Measurements from ENCODE around the gene RHBDF2. TPM values are rescaled to one million over a fixed set of nuclear protein-coding genes. Genes with fewer than 3 reads are reported as not detected.
A peak's percentile ranks its signal among the peaks of the same experiment; 100 is the strongest.

Gene RHBDF2
- total and polyA plus RNA-seq, 12 donors, result 6.5 to 33.1 (median 9.8) TPM

- no peak for TF ChIP-seq CTCF (IDR thresholded peaks at IDR 0.05)
- Histone ChIP-seq H3K4me3 (no peak overlapping the region), H3K4me1 (peaks cover 3 to 76% (median 56%) of the 10 kb centered on the region in 9 donors), H3K27me3 (no peaks in the 10 kb centered on the region), H3K36me3 (peaks cover 0 to 5% (median 0%) of the 10 kb centered on the region in 9 donors), H3K27ac (peak overlapping the region in 1 of 10 donors; percentile 6), H3K9me3 (no peaks in the 10 kb centered on the region)
- intact Hi-C loops (cut with DNase I), result no loop called here
- ATAC-seq, result no peak
- WGBS, 2 donors, result 71% methylated on average over 13 of the region's 13 CpGs
- no peak for DNase-seq
Measured at GRCh38 chr17:76437467-76438402, 63.5 kb downstream of the RHBDF2 start.

- DNase-seq (no peak), ATAC-seq (no peak)
- Histone ChIP-seq H3K4me1 (peaks cover 1 to 76% (median 54%) of the 10 kb centered on the region in 9 donors), H3K27me3 (no peaks in the 10 kb centered on the region), H3K27ac (peak overlapping the region in 3 of 10 donors; percentile 20 to 35 (median 21)), H3K9me3 (no peaks in the 10 kb centered on the region), H3K36me3 (peaks cover 0 to 5% (median 0%) of the 10 kb centered on the region in 9 donors), H3K4me3 (no peak overlapping the region)
- TF ChIP-seq CTCF (IDR thresholded peaks at IDR 0.05), result no peak
- WGBS, 2 donors, result 90 to 91% methylated on average over 11 of the region's 11 CpGs
- intact Hi-C loops (cut with DNase I), result no loop called here
Measured at GRCh38 chr17:76435751-76436150, 65.5 kb downstream of the RHBDF2 start.

- no peak for TF ChIP-seq CTCF (IDR thresholded peaks at IDR 0.05)
- no peak overlapping the region for H3K4me3 ChIP-seq
- no peaks in the 10 kb centered on the region for H3K9me3 ChIP-seq
- peak overlapping the region in 3 of 10 donors; percentile 2 to 31 (median 15) for H3K27ac ChIP-seq
- ATAC-seq (peak in 5 of 8 donors; percentile 16 to 78 (median 43)), DNase-seq (no peak)
- 83 to 84% methylated on average over 7 of the region's 7 CpGs for WGBS, 2 donors
- no peaks in the 10 kb centered on the region for H3K27me3 ChIP-seq
- peaks cover 0 to 74% (median 49%) of the 10 kb centered on the region in 9 donors for H3K4me1 ChIP-seq
- peaks cover 0 to 5% (median 0%) of the 10 kb centered on the region in 9 donors for H3K36me3 ChIP-seq
- intact Hi-C loops (cut with DNase I), result no loop called here
Measured at GRCh38 chr17:76434870-76435269, 66.4 kb downstream of the RHBDF2 start.

DNA sequence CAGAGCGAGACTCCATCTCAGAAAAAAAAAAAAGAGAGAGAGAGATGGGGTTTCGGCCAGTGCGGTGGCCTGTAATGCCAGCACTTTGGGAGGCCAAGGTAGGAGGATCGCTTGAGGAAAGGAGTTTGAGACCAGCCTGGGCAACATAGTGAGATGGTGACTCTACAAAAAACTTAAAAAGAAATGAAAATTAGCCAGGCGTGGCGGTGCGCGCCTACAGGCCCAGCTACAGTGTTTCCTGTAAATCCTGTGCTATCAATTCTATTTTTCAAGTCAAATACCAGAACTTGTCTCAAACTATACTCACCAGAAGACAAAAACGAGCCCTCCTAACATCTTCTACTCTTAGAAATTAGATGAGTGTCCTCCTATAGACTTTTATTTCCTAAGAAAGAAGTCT lies 67.5 kb downstream of the RHBDF2 start:
- H3K27me3 ChIP-seq, result no peaks in the 10 kb centered on the region
- WGBS, 2 donors, result 97 to 98% methylated on average over 9 of the region's 9 CpGs
- intact Hi-C loops (cut with DNase I), result no loop called here
- ATAC-seq (no peak), DNase-seq (no peak)
- no peaks in the 10 kb centered on the region for H3K9me3 ChIP-seq
- no peak overlapping the region for H3K4me3 ChIP-seq
- H3K4me1 ChIP-seq, result peaks cover under 1 to 75% (median 43%) of the 10 kb centered on the region in 9 donors
- peak overlapping the region in 2 of 10 donors; percentile 15 to 31 for H3K27ac ChIP-seq
- no peak for TF ChIP-seq CTCF (IDR thresholded peaks at IDR 0.05)
- H3K36me3 ChIP-seq, result peaks cover 0 to 5% (median 0%) of the 10 kb centered on the region in 9 donors
